ENCODE data around the gene STEEP1.

DNA sequence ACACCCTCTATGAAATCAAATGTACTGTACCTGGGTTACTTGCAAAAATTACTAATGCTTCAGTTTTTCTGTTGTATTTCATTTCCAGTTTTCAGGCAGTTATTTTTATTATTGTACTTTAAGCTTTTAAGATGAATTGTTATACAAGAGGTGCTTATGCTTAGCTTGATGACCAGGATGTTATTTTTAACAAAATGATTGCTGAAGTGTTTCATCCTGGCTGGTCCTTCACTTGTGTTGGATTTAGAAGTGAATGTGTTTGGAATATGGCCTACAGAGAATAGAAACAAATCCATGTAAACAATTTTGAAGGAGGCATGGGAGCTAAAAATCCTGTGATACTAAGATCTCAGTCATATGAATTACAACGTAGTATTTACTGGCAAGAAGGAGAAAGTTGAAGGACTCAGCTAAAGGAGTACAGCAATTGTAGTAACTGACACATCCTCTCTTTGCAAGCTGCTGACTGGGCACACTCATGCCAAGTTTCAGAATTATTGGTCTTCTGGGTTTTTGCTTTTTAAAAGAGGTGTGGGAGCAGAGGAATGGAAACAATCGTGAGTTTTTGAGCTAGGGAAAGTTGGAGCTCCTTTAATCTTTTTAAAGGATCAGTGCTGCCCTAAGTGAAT lies 18.3 kb upstream of the STEEP1 start:
- no peak for TF ChIP-seq CTCF (IDR thresholded peaks at IDR 0.05 in 2 of 3, conservative IDR thresholded peaks at IDR 0.05 in 1 of 3; ENCODE audit: borderline replicate concordance in 1 of 3, insufficient read depth in 1 of 3, low read depth in 2 of 3, low read length in 2 of 3)
- no peak for TF ChIP-seq EZH2 (IDR thresholded peaks at IDR 0.05)
- TF ChIP-seq ZNF274 (IDR thresholded peaks at IDR 0.05; ENCODE audit: low read depth, low read length): no peak
- TF ChIP-seq EZH2phosphoT487 (IDR thresholded peaks at IDR 0.05; ENCODE audit: borderline replicate concordance): no peak
- TF ChIP-seq JUND (IDR thresholded peaks at IDR 0.05): no peak
- TF ChIP-seq POLR2A (IDR thresholded peaks at IDR 0.05; ENCODE audit: borderline replicate concordance, extremely low read depth, insufficient read depth, insufficient read length): no peak
- TF ChIP-seq SRF (IDR thresholded peaks at IDR 0.05; ENCODE audit: low read depth): no peak
- TF ChIP-seq SIN3A (IDR thresholded peaks at IDR 0.05; ENCODE audit: low read depth): no peak
- no peak for TF ChIP-seq CEBPB (IDR thresholded peaks at IDR 0.05; ENCODE audit: low read depth)
- TF ChIP-seq SP1 (IDR thresholded peaks at IDR 0.05; ENCODE audit: low read depth): no peak
